ENCODE measurements around the gene DCAF6. TPM values are rescaled to one million over a fixed set of nuclear protein-coding genes. Genes with fewer than 3 reads are reported as not detected.
A peak's percentile ranks its signal among the peaks of the same experiment; 100 is the strongest.

The DCAF6 gene
- total and polyA plus RNA-seq, 8 donors, result 39.7 to 62.7 (median 55.0) TPM

GRCh38 chr1:168069384-168069783 is 132.9 kb downstream of the DCAF6 start:
- ATAC-seq, result no peak

GRCh38 chr1:168079761-168080160 is 143.3 kb downstream of the DCAF6 start:
- DNase-seq (no peak), ATAC-seq (no peak)
- Histone ChIP-seq H3K27ac (no peak overlapping the region), H3K4me1 (peaks cover 0 to 7% of the 10 kb centered on the region in 2 donors), H3K36me3 (peaks cover 0 to 29% of the 10 kb centered on the region in 2 donors), H3K9me3 (no peaks in the 10 kb centered on the region), H3K4me3 (no peak overlapping the region), H3K27me3 (no peaks in the 10 kb centered on the region)
- intact Hi-C loops (cut with DNase I), result no loop called here
- no peak for TF ChIP-seq CTCF (IDR thresholded peaks at IDR 0.05)

More at GRCh38 chr1:168069384-168069783, 132.9 kb downstream of the DCAF6 start:
- Histone ChIP-seq H3K9me3 (no peaks in the 10 kb centered on the region), H3K36me3 (peaks cover 0 to 81% of the 10 kb centered on the region in 2 donors), H3K4me3 (no peak overlapping the region), H3K27me3 (no peaks in the 10 kb centered on the region), H3K27ac (no peak overlapping the region), H3K4me1 (no peaks in the 10 kb centered on the region)
- intact Hi-C loops (cut with DNase I), result no loop called here
- no peak for DNase-seq
- no peak for TF ChIP-seq CTCF (IDR thresholded peaks at IDR 0.05)

GRCh38 chr1:168081373-168082007 is 145.0 kb downstream of the DCAF6 start:
- Histone ChIP-seq H3K4me1 (peaks cover 0 to 7% of the 10 kb centered on the region in 2 donors), H3K36me3 (peaks cover 0 to 13% of the 10 kb centered on the region in 2 donors), H3K9me3 (no peaks in the 10 kb centered on the region), H3K27ac (peak overlapping the region; percentile 3 to 43), H3K27me3 (no peaks in the 10 kb centered on the region), H3K4me3 (no peak overlapping the region)
- DNase-seq, result no peak
- intact Hi-C loops (cut with DNase I), result no loop called here
- peak; percentile 47 for ATAC-seq
- no peak for TF ChIP-seq CTCF (IDR thresholded peaks at IDR 0.05)

- H3K4me3 ChIP-seq, result no peak overlapping the region
- DNase-seq (peak in 3 of 4 donors; percentile 51 to 74 (median 68)), ATAC-seq (peak; percentile 95)
- peaks cover 0 to 6% of the 10 kb centered on the region in 2 donors for H3K36me3 ChIP-seq
- peaks cover 0 to 7% of the 10 kb centered on the region in 2 donors for H3K4me1 ChIP-seq
- intact Hi-C loops (cut with DNase I), result no loop called here
- H3K27me3 ChIP-seq, result no peaks in the 10 kb centered on the region
- TF ChIP-seq CTCF (IDR thresholded peaks at IDR 0.05), result peak; percentile 84 to 88
- peak overlapping the region; percentile 3 to 43 for H3K27ac ChIP-seq
- H3K9me3 ChIP-seq, result no peaks in the 10 kb centered on the region
Observed at GRCh38 chr1:168082008-168082876, 145.8 kb downstream of the DCAF6 start.
